Amniotic stem cell (primary cell): ENCODE data around the gene LIPM.
A peak's percentile ranks its signal among the peaks of the same experiment; 100 is the strongest.

ENCODE experiments used
- DNase-seq: peaks from one replicate; lab custom pipeline; 2025; lab: John Stamatoyannopoulos, UW

LIPM gene

DNA sequence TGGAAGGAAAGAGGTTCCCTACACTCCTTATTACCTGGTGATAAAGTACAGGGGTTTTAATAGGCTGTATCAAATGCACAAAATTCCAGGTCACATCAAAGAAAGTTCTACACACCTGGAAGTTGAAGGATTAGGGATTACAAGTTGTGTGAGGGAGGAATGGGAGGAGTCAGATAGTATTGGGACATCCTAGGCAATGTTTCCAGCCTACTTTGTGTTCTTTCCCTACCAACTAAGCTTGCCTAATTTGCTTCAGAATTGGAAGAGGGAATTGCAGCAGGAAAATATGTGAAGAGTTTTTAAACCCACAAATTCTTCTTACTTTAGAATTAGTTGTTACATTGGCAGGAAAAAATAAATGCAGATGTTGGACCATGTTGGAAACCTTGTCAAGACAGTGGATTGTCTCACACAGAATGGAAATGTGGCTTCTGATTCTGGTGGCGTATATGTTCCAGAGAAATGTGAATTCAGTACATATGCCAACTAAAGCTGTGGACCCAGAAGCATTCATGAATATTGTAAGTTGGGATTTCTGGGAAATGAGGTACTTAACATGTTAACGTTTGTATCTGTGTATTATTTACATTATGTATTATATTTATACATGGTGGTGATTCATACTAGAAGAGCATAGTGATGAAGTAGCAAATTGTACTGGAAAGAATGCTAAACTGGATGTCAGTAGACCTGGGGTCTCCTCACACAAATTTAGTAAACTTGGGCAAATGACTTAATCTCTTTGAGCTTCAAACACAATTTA, at the start of gene LIPM:
Gene LIPM (plus strand): TSS at position 208 of the 763 bp plus-strand sequence. CDS start 167 bp downstream, at position 375.
- DNase-seq = no peak

- peak; percentile 41 for DNase-seq
These were observed 48.2 kb upstream of the LIPM start for GRCh38 chr10:88754287-88754686.

GRCh38 chr10:88755753-88756152, 46.8 kb upstream of the LIPM start:
- no peak for DNase-seq

DNA sequence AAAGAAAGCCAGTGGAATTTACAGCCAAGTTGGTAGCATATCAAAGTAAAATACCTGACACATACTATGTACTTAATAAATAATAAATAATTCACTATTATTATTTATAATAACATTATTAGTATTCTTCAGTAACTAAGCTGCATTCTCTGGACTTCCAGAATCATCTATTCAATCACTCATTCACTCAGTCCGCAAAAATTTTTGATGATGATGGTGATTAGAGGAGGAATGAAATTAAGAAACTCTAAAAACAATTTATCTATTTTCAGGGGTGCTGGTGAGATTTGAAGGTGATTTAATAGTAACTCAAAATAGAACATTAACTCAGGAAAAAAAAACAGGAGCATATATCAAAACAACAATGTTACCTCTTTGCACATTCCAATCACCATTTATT, 45.9 kb upstream of the LIPM start:
- no peak for DNase-seq

DNA sequence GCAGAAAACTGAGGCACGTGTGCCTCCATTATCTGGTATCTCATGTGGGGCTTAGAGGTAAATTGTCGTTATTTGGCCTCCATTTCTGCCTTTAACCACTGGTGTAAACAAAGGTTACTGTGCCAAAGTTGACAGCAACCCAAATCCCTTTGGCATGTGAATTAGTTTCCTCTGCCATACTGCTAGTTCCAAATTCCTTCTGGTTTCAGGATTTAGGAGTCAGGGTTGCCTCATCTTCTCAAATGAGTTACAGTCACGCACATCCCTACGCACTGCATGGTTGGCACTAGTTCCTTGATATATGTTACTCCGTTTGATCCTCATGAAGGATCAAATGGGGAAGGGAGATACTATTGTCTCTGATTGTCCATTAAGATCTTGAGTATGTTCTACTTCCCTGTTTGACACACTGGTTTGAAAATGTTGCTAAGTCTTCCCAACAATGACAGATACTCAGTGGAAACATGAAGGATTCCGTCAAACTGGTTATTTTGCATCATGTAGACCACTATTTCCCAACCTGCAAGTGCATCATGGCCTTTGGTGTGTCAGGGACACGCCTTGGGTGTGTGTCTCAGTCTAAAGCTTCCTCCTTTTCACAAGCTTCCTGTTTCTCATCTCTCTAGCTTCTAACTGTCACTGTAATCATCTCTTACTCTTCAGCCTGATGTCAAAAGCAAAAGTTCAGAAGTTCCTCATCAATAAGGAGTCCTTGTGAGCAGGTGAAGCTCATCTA, 43.0 kb upstream of the LIPM start, which contains the start of gene LIPN:
Gene LIPN (plus strand): TSS at position 655 of the 736 bp plus-strand sequence. CDS start 1,386 bp downstream, outside the sequence.
- DNase-seq = no peak

- DNase-seq = no peak
These were observed 39.6 kb upstream of the LIPM start for GRCh38 chr10:88762906-88763305.

GRCh38 chr10:88763441-88763840, 39.1 kb upstream of the LIPM start:
- no peak for DNase-seq

DNA sequence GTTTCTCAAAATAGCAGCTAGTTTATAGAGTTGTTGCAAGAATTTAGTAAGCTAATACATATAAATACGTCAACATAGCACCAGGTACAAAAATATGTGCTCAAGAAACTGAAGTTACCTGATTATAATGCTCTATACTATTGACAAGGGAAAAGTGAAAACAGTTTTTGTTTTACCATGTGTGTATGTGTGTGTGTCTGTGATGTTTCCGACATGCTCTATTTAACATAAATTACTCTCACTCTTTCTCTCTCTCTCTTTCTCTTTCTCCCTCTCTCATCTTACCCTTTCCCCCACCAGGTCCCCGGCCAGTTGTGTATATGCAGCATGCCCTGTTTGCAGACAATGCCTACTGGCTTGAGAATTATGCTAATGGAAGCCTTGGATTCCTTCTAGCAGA, 38.4 kb upstream of the LIPM start:
- DNase-seq = no peak

DNA sequence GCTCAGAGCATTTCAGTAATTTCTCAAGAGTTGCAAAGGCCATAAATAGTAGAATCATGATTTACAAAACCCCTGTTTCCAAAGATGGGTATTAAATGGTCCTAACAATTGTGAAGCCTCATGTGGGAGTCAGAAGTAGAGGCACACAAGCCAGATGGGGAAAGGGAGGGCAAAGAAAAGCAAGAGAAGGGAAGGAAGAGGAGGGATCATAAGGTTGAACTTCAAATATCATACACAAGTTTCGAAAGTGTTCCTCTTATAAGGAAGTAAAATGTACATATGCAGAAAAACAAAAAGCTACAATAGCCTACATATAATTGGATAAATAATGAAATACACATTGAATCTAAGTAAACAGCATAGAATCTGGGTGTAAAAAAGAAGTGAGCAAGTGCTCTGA, 36.7 kb upstream of the LIPM start:
- no peak for DNase-seq

DNA sequence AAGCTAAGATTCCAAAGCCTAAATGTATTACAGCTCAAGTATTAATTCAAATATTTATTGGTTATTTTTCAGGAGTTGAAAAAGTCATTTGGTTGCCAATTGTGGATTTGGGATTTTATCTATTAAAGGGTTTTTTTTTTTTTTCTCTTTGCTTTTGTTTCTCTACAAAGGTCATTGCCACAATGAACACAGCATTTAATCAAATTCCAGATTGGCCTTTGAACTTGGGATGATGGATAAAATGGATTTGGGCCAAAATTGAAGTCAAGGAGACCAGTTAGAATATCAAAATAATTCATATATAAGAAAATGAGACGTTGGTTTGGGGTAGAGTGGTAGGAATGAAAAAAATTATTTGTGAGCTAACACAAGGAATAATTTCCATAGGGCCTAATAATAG, 33.1 kb upstream of the LIPM start:
- DNase-seq = no peak

GRCh38 chr10:88781206-88781605, 21.3 kb upstream of the LIPM start:
- no peak for DNase-seq

- DNase-seq = no peak
These were observed 20.3 kb upstream of the LIPM start for GRCh38 chr10:88782222-88782621.

DNA sequence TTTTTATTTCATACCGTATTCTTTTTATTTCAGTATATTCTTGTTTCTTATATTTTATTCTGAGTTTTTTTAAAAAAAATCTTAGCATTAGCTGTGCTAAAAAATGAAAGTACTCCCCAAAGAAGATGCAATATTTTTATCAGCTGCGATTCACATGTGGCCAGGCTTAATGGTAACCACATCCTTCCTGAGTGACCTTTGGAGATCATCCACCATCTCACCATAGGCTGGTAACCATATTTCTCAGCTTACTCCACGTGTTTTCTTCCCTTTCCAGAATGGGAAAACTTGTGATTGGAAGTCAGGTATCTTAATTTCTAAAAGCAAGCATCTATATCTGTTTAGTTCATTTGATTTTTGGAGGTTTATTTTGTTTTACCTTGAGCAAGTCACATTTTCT, 18.8 kb upstream of the LIPM start:
- DNase-seq = no peak

- no peak for DNase-seq
These were observed 16.3 kb upstream of the LIPM start for GRCh38 chr10:88786032-88786770.

DNA sequence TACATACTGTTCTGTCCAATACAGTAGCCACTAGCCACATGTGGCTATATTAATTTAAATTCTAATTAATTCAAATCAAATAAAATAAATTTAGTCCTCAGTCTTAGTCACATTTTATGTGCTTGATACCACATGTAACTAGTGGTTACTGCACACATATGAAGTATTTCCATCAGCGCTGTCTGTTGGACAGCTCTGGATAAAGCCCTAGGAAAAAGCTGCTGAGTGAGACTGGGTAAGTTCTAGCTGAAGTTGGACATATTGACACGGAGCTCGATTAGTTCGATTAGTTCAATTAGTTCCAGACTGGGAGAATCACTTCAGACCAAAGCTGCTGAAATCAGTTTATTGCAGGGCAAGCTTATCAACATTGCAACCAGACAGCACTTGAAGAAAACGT, 15.1 kb upstream of the LIPM start:
- no peak for DNase-seq

DNA sequence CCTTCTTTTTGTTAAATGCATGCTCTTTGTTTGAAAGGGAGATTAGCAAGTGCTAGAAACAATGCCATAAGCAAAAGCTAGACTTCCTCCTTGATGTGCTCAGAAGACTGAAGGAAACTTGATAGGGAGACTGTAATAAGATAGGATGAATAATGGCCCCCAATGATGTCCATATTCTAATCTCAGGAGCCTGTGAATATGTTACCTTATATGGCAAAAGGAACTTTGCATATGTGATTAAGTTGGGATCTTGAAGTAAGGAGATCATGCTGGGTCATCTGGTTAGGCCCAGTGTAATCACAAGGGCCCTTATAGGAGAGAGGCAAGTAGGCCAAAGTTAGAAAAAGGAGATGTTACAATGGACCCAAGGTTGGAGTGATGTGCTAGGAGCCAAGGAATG, 13.6 kb upstream of the LIPM start:
- no peak for DNase-seq

GRCh38 chr10:88791924-88792323, 10.6 kb upstream of the LIPM start:
- no peak for DNase-seq

DNA sequence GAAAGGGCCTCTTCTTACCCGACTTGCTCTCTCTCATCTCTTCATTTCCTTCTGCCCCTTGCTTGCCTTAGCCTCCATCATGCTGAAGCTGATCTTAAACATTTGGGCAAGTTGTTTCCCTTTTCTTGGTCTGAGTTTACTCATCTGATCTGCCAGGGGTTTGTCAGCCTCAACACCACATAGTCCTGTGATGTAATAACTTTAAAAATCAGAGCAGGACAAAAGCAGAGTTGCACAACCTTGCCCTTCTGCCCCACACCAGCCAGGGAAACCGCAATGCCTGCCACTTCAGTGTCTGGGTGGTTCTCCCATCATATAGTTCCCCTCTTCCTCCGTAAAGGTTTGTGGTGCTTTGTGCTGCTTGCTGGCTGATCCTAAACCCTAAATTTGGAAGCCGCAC, 9.9 kb upstream of the LIPM start:
- DNase-seq = no peak

DNA sequence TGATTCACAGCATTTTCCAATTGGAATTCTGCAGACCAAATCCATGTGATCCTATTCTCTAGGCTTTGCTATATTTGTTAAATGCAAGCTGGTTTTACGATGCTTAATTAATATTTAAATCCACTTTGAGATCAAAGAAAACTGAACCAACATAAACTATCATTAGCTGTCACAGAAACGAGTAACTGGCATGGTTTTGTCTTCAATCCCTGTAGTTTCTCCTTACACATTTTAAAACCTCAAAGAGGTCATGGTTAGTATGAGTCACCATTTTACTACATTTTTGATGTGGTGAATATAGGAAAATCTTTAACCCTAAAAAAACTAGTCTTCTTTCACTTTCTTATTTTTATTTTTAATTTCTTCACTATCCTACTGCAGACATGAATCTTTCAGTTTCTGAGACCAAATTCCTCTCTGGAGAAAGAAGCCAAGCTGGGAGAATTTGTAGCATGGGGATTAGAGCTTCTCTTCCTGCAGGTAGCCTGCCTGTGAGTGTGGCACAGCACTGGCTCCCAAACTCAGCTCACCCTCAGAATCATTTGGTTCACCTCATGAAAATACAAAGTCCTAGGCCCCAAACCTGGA, 8.7 kb upstream of the LIPM start:
- DNase-seq = peak; percentile 9

GRCh38 chr10:88794731-88795130, 7.8 kb upstream of the LIPM start:
- DNase-seq = no peak

DNA sequence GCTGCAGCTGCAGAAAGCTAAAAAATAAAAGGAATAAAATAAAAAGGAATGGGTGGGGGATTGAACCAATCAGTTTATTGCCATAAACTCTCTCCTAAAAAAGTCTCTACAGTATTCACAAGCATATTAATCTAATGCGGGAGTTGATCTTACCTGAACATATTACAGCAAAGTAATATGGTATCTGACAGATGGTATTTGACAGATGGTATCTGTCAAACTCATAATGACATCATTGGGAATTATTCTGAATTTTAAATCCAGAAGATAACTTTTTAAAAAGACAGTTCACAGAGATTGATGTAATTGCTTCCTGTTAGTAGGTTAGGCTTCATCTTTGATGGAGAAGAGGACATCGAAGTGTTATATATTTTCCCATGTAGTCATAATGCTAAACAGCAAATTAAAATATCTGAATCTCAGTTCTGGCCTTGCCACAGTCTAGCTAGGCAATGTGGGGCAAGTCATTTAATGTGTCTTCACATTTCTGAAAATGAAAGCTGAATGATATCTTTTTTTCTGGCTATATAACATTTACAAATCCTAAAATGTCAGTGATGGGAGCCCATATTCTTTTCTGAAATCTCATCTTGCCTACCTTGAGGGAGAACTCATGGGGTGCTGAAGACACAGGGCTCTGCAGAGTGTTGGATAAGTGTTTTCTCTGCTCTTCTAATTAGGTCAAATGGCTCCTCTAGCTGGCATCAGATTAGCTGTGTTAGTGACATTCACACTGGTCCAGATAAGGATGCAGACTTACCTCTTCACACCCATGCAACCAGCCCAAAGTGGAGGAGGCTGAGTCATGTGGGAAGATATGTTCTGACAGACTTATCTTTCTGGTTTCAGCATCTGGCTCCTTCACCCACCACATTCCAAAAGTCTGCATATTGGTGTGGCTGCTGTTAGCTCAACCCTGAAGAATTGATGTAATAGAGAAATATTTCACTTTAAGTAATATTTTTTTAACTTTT, 2.1 kb upstream of the LIPM start:
- no peak for DNase-seq
